PFSK-1 (cell line): ENCODE data around the gene RRN3.

Experiments
- FOXP2 ChIP-seq: optimal IDR thresholded peaks from 2 replicates; pipeline ENCODE3; 2011; ENCODE audit warnings: borderline replicate concordance, control low read depth, inconsistent platforms; ENCODE audit not compliant: insufficient read depth; ENCODE audit errors: extremely low read length, extremely low read depth
- POLR2AphosphoS5 ChIP-seq: IDR thresholded peaks from 2 replicates; pipeline ENCODE4 v1.6.1; 2012; ENCODE audit warnings: low read depth, mild to moderate bottlenecking, control low read depth, low read length, moderate library complexity
- REST ChIP-seq, 2 experiments: IDR thresholded peaks; 2 replicates each; pipeline versions ENCODE4 v1.6.1 to v1.8.0; 2011 to 2012; ENCODE audit warnings: low read depth in 2 of 2, low read length in 2 of 2, control low read depth in 1 of 2, inconsistent platforms in 1 of 2, mild to moderate bottlenecking in 1 of 2, moderate library complexity in 1 of 2; ENCODE audit not compliant: insufficient read depth in 1 of 2
- SIN3A ChIP-seq: IDR thresholded peaks from 2 replicates; pipeline ENCODE4 v1.6.1; 2012; ENCODE audit warnings: mild to moderate bottlenecking, low read length, moderate library complexity, borderline replicate concordance; ENCODE audit not compliant: insufficient read depth
- TAF1 ChIP-seq: IDR thresholded peaks from 2 replicates; pipeline ENCODE4 v1.6.1; 2012; ENCODE audit warnings: low read length, control low read depth, borderline replicate concordance; ENCODE audit not compliant: insufficient read depth

DNA sequence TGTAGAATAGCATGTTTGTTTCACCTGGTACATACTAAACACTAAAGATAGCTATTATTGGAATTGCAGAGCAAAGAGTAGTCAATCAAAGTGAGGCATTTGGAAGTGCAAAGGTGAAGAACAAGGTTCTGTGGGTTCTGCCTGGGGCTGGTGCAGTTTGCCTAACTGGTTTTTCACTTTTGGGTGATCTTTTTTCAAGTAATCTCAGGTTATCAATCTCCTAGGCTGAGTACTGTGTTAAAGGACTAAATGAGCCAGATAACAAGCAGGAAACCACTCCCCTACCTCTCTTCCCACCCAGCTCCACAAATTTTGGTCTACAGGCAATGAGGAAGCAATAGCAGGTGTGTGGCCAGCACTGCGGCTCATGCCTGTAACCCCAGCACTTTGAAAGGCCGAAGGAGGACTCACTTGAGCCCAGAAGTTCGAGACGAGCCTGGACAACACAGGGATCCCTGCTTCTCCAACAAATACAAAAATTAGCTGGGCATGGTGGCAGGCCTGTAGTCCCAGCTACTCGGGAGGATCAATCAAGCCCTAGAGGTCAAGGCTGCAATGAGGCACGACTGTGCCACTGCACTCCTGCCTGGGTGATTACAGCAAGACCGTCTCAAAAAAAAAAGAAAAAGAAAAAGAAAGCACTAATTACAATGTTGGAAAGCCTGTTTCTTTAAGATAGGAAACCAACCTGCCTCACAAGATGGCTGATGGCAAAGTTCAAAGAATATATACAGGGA lies 36.2 kb downstream of the RRN3 start:
- no peak for TF ChIP-seq TAF1
- TF ChIP-seq REST (IDR thresholded peaks at IDR 0.05; ENCODE audit: insufficient read depth in 1 of 2, low read depth in 2 of 2, low read length in 2 of 2): no peak
- no peak for TF ChIP-seq POLR2AphosphoS5
- TF ChIP-seq SIN3A: no peak
- no peak for TF ChIP-seq FOXP2
